KOPT-K1 (cell line): Measurements from ENCODE around the gene SCUBE2.
"Not testable (repeated sequence)": the region's sequence is repeated elsewhere in the genome, so short reads cannot be mapped to it uniquely, and the experiment has no call there.

Experiments used
- H3K27ac ChIP-seq: fragments of 200-600 bp; sonication (generic); 2 replicates; pipeline ENCODE4 v1.5.1; 2016; ENCODE audit warnings: antibody characterized with exemption, mild to moderate bottlenecking, low read depth, low read length; ENCODE audit not compliant: poor library complexity, severe bottlenecking
- H3K36me3 ChIP-seq: fragments of 200-600 bp; sonication (generic); 2 replicates; pipeline ENCODE4 v1.5.1; 2017; ENCODE audit warnings: antibody characterized with exemption, mild to moderate bottlenecking, low read length, moderate library complexity; ENCODE audit not compliant: insufficient read depth
- H3K9me3 ChIP-seq: fragments of 200-600 bp; sonication (generic); 2 replicates; pipeline ENCODE4 v1.5.1; 2017; ENCODE audit warnings: antibody characterized with exemption, low read length, mild to moderate bottlenecking; ENCODE audit not compliant: insufficient read depth, poor library complexity, severe bottlenecking

Gene SCUBE2

DNA sequence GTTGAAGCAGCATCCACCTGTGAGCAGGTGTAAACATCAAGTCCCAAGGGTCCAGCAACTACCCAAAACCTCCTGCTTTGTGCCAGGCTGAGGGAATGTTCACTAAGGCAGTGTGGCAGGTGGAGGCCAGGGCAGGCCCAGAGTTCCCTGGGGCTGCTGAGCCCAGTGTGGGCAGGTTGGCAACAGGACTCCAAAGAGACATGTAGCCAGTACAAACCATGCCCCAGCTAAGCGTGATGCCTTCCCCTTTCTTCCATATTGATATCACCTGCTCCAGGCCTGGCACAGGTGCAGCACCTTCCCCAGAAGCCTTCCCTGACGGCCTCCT is 30.0 kb upstream of the SCUBE2 start:
- Histone ChIP-seq H3K36me3 (no peaks in the 10 kb centered on the region), H3K27ac (no peak overlapping the region), H3K9me3 (no peaks in the 10 kb centered on the region)

DNA sequence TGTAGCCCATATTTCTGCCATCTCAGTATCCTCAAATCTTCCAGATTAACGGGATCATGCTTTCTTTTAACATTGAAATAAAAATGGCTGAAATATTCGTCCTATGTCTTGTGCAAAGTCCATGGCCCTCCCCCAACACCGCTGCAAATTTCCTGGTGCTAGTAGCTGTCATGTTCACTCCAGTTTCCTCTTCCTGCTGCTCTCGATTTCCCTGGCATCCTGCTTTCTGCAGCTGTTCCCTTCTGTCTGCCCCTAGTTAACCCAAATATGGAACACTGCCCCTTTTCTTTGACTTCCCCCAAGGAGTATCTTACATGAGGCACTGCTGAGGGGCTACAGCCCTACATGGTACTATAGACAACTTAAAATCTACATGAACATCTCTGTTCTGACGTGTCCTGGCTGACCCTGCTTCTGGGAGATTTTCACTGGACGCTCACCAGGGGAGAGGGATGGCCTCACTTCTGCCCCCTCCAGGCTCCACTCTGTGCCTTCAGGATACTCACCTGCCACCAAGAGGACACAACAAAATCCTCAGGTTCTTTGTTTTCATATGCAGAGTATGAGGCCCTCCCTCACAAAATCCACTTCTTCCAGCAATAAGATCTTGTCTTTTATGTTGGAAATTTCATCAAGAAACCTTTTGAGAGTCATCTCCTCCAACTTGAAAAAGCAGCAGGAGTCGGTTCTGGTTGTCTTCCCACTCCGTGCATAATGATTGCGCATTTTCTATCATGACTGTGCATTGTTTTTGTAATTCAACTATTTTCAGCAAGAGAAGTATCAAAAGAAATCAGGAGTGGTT is 29.5 kb upstream of the SCUBE2 start:
- no peaks in the 10 kb centered on the region for H3K36me3 ChIP-seq
- H3K9me3 ChIP-seq, result no peaks in the 10 kb centered on the region
- no peak overlapping the region for H3K27ac ChIP-seq

DNA sequence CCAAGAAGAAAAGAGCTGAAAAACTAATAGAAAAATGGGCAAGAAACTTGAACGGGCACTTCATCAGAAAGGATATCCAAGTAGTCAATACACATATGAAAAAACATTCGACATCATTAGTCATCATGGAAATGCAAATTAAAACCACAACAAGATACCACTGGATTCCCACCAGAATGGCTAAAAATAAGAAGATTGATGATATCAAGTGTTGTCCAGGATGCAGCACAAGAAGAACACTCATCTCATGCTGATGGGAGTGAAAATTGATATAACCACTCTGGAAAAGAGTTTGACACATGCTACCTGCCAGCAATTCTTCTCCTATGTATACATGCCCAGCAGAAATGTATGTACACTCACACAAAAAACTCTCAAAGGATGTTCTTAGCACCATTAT is 26.9 kb upstream of the SCUBE2 start:
- no peaks in the 10 kb centered on the region for H3K36me3 ChIP-seq

DNA sequence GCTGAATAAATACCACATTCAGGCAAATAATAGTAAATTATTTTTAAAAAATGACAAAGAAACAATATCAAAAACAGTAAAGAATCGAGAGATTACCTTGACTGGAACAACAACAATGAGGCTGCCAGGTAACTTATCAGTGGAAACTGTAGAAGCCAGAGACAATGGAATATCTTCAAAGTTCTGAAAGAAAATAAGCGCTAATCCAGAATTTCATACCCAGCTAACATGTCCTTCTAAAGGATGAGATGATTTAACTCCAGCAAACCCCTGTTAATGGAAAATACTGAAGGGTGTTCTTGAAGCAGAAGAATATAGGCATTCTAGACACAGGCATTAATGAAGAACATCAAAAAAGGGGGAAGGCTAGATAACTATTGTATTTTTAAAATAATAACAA is 20.7 kb upstream of the SCUBE2 start:
- Histone ChIP-seq H3K27ac (no peak overlapping the region), H3K9me3 (peaks cover 29% of the 10 kb centered on the region), H3K36me3 (no peaks in the 10 kb centered on the region)

More for the DNA sequence above, 26.9 kb upstream of the SCUBE2 start:
- Histone ChIP-seq H3K9me3 (peaks cover 7% of the 10 kb centered on the region), H3K27ac (no peak overlapping the region)

DNA sequence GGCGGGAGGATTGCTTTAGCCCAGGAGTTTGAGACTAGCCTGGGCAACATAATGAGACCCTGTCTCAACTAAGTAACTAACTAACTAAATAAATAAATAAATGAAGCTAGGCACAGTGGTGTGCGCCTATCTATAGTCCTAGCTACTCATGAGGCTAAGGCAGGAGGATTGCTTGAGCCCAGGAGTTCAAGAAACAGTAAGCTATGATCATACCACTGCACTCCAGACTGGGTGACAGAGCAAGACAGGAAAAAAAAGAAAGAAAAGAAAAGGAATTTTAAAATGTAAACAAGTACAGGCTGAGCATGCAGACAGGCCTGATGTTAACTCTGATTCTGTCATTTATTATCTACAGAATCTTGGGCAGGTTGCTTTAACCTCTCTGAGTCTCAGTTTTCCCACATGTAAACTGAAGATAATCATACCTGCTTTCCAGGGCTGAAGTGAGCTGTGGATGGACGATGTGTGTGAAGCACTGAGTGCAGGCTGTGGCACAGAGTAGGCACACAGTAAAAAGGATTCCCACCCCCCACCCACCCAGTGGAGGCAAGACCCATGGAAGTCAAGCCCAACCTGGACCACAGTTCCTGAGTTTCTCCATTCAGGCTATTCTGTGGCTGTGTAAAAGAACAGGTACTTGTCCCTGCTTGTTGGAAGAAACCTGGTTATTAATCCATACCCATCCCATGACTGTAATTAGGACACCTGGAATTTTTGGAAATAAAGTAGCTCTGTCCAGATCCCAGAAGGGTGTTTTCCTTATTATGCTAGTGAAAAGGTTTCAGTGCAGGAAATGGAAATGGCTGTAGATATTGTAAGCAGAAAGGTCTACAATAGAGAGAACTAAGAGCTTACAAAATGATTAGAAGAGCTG is 18.7 kb upstream of the SCUBE2 start:
- no peak overlapping the region for H3K27ac ChIP-seq
- peaks cover 29% of the 10 kb centered on the region for H3K9me3 ChIP-seq
- H3K36me3 ChIP-seq, result no peaks in the 10 kb centered on the region

DNA sequence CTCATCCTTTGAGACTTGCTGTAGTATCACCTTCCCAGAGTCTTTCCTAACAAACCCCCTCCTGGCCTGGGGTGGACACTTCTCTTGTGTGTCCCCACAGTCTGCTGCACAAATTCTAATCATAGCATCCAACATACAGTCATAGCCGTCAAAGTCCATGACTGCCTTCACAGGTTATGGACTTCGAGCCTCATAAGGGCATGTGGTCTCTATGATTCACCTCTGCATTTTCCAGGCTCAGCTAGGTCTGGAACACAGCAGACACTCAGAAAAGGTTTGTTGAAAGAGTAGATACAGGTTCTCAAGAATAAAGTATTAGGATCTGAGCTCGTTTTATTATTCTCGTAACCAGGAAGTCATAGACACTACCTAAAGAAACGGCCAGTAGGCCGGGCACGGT is 13.2 kb upstream of the SCUBE2 start:
- Histone ChIP-seq H3K9me3 (no peaks in the 10 kb centered on the region), H3K36me3 (no peaks in the 10 kb centered on the region), H3K27ac (no peak overlapping the region)

DNA sequence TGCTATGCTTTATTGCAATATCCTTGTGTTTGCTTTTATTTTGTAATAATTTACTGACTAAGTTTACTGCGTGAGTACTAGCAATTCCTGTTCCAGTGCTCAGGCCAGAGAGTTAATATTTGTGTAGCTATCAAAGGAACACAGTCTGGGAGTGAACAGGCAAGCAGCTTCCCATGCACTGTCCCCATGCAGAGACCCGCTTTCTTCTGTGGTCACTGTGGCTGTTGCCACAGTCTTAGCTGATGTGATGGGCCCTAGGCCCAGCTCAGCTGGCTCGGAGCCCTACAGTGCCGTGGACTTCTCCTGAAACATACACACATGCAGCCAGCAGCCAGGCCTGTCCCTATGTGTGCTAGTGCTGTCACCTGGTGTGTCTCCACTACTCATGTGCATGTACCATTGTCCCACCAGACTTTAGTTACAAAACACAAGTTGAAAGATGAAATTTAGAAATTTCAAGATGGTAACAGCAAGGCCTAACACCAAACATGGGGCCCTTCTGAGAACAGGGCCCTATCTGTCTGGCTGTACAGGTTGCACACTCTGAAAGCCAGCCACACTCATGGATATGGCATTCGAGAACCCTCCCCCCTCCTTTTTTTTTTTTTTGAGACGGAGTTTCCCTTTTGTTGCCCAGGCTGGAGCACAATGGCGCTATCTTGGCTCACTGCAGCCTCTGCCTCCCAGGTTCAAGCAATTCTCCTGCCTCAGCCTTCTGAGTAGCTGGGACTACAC is 12.3 kb upstream of the SCUBE2 start:
- no peaks in the 10 kb centered on the region for H3K9me3 ChIP-seq
- no peak overlapping the region for H3K27ac ChIP-seq
- H3K36me3 ChIP-seq, result no peaks in the 10 kb centered on the region

DNA sequence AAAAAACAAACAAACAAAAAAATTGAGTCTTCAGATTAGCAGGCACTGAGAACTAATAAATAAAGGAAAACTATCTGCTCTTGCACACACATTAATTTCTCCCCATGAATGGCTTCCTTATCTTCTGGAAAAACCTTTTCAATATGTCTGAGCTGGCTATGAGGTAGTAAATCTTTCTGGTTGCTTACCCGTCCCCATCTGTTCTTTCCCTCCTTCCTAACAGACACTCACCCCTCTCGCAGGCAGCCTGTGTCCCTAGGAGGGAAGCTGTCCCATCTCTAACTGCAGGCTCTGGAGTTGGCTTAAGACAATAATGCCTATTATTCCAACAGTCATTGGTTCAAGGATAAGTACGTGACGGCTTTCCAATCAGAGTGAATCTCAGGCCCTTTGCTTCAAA is 8.2 kb upstream of the SCUBE2 start:
- Histone ChIP-seq H3K9me3 (no peaks in the 10 kb centered on the region), H3K27ac (no peak overlapping the region)

DNA sequence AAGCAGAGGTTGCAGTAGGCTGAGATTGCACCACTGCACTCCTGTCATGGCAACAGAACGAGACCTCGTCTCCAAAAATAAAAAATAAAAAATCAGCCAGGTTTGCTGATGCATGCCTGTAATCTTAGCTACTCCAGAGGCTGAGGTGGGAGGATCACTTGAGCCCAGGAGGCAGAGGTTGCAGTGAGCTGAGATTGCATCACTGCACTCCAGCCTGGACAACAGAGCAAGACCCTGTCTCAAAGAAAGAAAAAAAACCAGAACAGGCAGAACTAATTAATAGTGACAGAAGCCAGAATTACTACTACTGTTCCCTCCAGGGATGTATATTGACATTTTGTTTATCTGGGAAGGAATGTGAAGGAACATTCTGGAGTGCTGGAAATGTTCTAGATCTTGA is 7.1 kb upstream of the SCUBE2 start:
- H3K9me3 ChIP-seq, H3K27ac ChIP-seq, H3K36me3 ChIP-seq: not testable (repeated sequence)

More for the DNA sequence above, 8.2 kb upstream of the SCUBE2 start:
- H3K36me3 ChIP-seq, result no peaks in the 10 kb centered on the region

DNA sequence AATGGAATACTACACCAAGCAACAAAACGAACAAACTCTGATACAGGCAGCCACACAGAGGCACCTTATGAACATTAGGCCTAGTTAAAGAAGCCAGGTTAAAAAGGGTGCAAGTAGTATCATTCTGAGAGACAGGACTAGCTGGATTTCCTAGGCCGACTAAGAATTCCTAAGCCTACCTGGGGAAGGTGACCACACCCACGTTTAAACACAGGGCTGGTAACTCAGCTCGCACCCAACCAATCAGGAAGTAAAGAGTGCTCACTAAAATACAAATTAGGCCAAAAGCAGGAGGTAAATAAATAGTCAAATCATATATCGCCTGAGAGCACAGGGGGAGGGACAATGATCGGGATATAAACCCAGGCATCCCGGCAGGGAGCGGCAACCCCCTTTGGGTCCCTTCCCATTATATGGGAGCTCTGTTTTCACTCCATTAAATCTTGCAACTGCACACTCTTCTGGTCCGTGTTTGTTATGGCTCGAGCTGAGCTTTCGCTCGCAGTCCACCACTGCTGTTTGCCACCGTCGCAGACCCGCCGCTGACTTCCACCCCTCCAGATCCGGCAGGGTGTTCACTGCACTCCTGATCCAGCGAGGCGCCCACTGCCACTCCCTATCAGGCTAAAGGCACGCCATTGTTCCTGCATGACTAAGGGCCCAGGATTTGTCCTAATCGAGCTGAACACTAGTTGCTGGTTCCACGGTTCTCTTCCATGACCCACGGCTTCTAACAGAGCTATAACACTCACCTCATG is 6.0 kb upstream of the SCUBE2 start:
- not testable (repeated sequence) for H3K9me3 ChIP-seq, H3K36me3 ChIP-seq, H3K27ac ChIP-seq

DNA sequence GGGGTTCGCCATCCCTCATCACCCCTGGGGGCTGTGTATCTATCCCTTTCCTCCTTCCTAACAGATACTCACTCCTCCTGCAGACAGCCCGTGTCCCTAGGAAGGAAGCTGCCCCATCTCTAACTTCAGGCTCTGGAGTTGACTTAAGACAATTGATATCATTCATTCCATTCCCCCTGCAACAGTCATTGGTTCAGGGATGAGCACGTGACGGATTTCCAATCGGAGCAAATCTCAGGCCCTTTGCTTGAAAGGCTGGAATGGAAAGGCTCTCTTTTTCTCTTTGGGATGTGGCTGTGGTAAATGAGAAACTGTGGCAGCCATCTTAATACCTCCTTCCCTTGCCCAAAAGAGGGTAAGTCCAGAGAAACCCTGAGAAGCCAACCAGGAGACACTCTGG is 5.0 kb upstream of the SCUBE2 start:
- H3K9me3 ChIP-seq, result no peaks in the 10 kb centered on the region
- H3K27ac ChIP-seq, result no peak overlapping the region
- no peaks in the 10 kb centered on the region for H3K36me3 ChIP-seq

DNA sequence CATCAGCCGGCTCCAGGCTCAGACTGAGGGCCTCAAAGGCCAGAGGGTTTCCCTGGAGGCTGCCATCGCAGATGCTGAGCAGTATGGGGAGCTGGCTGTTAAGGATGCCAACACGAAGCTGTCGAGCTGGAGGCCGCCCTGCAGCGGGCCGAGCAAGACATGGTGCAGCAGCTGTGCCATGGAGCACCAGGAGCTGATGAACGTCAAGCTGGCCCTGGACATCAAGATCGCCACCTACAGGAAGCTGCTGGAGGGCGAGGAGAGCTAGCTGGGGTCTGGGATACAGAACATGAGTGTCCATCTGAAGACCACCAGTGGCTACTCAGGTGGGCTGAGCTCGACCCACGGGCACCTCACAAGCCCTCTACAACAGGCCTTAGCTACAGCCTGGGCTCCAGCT is 4.0 kb upstream of the SCUBE2 start:
- Histone ChIP-seq H3K27ac (no peak overlapping the region), H3K36me3 (no peaks in the 10 kb centered on the region), H3K9me3 (no peaks in the 10 kb centered on the region)

DNA sequence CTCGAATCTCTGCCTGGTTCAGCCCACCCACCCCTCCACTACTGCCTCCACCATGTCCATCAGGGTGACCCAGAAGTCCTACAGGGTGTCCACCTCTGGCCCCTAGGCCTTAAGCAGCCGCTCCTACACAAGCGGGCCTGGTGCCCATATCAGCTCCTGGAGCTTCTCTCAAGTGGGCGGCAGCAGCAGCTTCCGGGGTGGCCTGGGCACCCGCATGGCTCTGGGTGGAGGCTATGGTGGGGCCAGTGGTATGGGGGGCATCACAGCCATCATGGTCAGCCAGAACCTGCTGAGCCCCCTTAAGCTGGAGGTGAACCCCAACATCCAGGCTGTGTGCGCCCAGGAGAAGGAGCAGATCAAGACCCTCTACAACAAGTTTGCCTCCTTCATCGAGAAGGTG is 3.0 kb upstream of the SCUBE2 start:
- Histone ChIP-seq H3K36me3 (no peaks in the 10 kb centered on the region), H3K9me3 (no peaks in the 10 kb centered on the region), H3K27ac (no peak overlapping the region)

DNA sequence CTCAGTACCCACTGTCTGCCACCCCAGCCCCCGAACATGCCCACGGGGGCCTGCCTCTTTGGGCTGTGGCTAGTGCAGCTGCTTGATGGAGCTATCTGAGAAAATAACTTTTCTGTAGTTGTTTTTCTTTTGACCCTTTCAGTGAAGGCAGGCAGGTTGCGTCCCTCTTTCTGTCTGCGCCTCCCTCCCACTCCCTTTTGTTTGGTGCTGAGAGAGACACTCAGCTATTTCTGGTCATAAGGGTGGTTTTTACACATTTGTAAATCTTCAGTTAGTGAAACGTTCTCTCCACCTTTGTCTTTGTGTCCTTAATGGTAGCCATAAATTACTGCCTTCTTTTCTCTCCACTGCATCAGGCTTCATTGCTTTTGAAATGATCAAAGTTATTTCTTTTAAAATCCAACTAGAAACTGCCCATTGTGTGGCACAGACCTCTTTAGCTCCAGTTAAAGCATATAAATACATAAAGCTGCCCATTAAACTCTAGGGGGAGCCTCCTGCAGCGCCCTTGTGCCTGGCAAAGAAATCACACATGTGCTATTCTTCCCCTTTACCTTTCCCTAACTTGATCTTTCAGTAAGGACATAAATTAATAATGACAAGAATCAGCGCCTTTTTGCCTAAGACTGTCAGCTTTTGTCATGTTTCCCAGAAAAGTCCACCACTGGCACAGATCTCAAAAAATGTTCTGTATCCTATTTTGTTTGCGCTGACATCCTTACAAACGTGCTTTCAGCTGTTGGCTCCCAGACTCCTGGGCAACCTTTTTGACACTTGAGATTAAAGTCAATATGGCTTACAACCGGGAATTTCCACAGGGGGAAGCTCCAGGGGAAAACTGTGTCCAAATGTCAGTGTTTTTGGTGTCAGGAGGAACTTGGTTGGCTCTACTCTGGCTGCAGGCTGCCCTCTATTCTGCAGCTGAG is 1.7 kb upstream of the SCUBE2 start:
- Histone ChIP-seq H3K9me3 (no peaks in the 10 kb centered on the region), H3K36me3 (no peaks in the 10 kb centered on the region), H3K27ac (no peak overlapping the region)
